GM18858 (cell line): Measurements from ENCODE around the gene NDE1.
"Not testable (repeated sequence)": the region's sequence is repeated elsewhere in the genome, so short reads cannot be mapped to it uniquely, and the experiment has no call there.

Experiments
- ATAC-seq: cut with Tn5 transposase; IDR thresholded peaks from one replicate; pipeline ENCODE4 v1.9.1; 2021; ENCODE audit not compliant: unreplicated experiment

The NDE1 gene, protein sequence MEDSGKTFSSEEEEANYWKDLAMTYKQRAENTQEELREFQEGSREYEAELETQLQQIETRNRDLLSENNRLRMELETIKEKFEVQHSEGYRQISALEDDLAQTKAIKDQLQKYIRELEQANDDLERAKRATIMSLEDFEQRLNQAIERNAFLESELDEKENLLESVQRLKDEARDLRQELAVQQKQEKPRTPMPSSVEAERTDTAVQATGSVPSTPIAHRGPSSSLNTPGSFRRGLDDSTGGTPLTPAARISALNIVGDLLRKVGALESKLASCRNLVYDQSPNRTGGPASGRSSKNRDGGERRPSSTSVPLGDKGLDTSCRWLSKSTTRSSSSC

DNA sequence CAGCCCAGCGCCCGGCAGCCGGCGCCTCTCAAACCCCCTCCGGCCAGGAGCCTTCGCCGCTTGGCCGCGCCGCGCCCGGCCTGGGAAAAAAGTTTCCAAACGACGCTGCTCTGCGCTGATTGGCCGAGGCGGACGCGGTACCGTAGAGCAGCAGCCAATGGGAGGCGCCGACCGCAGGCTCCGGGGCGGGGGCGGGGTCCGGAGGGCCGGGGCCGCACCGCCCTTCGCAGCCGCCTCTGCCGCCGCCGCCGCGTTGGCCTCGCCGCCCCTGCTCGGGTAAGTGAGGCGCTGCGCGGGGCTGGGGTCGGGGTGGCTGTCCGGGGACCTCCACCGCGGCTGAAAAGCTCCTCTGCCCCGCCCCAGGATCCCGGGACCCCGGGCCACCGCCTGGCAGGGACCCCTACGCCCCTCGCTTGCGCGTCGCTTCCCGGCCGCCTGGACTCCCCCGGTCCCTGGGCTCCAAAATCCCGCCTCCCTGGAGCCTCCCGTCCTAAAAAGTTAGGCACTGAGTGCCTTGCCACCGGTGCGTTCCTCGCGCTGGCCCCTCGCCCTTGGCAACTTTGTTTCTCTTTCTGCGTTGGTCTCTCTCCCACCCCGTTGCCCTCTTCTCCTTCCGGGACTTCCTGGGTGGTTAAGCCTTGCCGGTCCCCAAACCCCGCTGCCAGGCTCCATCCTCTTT is at the start of gene NDE1:
Gene NDE1 (plus strand): TSS at position 227 of the 679 bp plus-strand sequence. CDS start 14,534 bp downstream, outside the sequence.
- peak; percentile 67 for ATAC-seq

DNA sequence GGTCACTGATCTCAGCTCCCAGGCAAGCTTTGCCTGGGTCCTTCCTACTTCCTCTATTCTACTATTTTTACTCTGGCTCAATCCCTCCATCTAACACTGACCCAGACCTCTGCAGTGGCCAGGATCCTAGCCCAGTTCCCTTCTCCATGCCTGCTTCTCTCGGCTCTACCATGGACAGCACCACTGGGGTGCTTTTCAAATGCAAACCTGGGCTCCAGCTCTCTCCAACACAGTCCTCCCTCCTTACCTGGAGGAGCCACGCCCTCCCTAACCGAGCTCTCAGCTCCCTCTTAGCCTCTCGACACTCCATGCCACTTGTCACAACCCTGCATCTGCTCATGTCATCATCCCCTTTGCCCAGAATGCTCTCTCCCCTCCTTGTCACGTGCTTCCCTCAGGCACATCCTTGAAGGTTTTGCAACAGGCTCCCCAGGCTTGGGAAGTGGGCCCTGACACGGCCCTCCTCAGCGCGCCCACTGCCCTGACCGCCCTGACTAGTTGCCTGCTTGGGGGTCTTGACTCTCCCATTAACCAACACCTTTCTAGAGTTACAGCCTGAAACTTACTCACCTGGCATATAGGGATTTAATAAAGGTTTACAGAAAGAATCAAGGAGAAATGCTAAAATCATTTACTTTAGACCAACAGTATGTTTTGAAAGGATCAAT is 48.7 kb upstream of the NDE1 start:
- no peak for ATAC-seq

DNA sequence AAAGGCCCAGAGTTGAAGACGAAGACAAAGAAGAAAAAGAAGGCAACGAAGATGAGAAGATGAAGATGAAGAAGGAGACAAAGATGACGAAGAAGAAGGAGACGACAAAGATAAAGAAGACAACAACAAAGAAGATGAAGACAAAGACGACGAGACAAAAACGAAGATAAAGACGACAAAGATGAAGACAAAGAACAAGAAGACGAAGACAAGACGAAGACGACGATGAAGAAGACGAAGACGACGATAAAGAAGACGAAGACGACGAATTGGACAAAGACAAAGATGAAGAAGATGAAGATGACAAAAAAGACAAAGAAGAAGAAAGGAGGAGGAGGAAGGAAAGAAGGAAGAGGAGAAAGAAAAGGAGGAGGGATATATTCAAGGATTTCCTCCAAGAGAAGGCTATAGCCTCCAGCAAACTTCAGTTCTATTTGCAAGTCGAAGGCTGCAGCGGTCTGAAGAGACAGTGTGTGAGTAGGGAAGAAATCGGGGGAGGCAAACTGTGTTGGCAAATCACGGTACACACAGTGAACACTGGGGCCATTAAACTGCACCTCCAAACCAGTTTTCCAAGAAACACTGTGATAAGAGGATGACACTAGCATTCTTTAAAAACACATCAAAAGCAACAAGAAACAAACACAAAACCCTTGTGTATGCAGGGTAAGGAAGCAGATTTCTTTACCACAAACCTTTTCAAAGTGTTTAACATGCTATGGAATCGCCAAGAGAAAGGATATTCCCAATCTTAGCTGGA is 47.6 kb upstream of the NDE1 start:
- no peak for ATAC-seq

DNA sequence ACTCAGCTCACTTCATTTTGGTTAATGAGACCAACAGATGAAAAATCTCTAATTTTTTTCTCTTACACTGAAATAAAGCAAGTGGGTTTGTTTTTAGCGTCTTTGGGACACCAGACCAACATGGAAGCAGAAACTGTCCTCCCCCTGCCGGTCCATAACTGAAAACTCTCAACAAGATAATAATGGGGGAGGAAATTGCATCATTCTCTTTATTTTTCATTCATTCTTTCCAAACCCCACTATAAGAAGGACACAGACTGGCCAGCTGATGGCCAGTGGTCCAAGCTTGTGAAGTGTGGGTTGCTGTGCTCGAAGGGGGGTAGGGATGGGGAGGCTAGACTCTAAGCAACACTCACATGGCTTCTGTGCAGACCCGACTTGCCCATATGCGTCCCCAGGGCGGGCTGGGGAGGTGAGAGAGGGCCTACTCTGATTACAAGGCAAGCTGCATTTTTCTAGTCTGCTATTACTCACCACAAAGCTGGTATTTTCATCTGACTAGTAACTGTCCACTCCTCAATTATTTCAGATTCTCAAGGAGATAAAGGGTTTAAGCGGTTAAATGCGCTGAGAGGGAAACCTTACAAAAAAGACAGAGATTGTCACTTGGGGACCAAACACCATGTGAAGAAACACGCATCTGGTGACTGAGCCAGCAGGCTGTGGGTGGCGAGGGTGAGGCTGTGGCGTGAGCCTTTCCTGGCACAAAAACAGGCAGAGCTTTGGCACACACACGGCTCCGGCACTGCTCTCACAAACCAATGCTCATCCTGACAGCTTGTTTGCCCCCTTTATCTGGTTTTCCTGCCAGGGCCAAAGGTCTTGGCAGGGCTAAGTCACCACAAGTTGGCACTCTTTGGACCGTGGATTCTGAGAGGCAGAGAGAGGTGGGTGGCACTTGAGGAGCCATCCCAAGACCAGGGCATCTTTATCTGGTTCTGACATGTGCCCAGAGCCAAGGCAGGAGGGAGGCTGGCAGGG is 45.3 kb upstream of the NDE1 start:
- ATAC-seq = no peak

DNA sequence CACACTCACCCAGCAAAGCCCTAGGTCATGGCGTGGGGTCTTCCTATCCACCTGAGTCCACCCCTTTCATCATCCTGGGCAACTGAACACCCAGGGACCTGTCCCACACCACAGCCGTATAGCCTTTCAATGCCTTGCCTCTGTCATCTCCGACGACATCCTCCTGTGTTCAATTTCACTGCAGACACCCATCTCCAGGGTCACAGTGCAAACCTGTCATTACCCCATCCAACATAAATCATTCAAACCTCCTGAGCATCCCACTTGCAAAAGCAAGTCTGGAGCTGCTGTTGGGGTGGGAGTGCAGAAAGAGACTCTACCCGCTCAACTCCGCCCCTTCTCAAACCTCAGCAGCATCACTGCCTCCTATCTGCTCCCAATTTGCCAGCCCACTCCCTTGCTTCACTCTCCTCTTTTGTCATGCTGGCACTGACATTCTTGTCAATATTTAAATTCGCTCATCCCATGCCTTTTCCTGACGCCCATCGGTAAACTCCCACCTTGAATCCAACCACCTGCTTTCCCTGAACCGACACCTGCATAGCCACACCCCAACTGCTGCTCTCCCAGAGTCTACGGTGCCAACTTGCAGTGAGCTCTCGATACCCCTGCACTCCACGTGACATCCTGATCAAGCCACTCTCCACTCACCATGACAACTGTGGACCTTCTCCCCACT is 44.1 kb upstream of the NDE1 start:
- no peak for ATAC-seq

DNA sequence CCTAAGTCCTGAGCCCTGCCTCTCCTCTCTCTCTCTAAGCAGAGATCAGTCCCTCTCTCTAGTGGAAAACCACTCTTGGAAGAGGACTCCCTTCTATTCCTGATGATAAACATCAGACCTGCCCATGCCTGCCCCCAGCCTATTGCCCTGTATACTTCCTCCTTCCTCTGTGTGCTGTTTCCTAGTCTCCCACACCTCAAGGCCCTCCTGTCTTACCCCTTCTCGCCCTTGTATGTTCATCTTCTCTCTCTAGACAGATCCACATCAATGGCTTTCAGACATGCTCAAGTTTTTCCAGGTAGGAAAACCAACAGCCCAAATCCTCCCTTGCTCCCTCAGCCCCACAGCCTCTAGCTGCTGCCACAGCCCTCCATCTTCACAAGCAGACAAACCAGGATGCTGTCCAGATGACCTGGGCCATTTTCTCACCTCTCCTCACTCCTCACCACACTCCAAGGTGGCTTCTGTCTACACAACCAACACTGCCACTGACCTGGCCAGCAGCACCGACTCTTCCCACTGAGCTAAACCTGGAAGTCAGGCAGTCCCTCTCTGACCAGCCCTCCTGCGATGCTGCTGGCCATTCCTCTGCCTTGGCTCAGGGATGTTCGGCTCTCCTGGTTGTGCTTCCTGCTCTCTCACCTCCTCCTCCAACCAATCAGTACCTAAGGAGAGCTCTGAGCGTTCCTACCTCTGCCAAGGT is 43.4 kb upstream of the NDE1 start:
- no peak for ATAC-seq

DNA sequence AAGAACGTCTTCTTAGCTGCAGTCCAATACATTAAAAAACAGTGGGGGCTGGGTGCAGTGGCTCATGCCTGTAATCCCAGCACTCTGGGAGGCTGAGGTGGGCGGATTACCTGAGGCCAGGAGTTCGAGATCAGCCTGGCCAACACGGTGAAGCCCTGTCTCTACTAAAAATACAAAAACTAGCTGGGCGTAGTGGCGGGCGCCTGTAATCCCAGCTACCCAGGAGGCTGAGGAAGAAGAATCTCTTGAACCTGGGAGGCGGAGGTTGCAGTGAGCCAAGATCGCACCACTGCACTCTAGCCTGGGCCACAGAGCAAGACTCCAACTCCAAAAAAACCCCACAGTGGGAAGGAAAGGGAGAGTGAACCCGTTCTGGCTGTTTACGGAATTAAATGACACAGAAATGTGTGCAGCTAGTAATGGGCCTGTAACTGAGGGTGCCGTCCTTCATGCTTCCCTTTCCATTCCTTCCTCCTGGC is 42.8 kb upstream of the NDE1 start:
- ATAC-seq = not testable (repeated sequence)

DNA sequence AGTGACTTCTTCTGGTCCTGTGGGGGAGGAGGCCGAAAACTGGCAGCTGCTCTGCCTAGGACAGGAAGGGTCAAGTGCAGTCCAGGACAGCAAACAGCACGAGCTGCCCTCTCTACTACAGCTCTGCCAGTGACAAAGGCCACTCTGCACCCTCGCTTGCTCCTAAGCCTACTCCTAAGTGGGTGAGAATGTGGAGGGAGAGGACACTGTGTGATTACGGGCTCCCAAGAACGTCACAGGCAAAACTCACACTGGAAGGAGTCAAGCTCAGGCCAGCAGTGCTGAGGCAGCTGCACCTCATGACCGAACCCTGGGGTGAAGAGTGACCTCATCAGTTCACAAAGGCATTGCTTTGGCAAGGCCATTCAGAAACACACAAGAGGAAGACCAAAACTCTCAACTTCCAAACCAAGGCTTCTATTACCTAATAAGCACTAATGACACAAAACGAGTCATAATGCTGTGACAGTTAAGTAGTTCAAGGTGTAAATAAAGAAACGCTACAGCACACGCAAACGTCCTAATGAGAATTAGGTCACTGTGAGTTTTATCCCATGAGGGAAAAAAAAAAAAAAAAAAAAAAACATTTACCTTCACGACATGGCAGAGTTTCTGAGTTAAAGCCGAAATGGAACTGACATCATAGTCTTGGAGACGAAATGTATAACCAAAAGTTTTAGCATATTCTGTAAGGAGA is 42.2 kb upstream of the NDE1 start:
- no peak for ATAC-seq

DNA sequence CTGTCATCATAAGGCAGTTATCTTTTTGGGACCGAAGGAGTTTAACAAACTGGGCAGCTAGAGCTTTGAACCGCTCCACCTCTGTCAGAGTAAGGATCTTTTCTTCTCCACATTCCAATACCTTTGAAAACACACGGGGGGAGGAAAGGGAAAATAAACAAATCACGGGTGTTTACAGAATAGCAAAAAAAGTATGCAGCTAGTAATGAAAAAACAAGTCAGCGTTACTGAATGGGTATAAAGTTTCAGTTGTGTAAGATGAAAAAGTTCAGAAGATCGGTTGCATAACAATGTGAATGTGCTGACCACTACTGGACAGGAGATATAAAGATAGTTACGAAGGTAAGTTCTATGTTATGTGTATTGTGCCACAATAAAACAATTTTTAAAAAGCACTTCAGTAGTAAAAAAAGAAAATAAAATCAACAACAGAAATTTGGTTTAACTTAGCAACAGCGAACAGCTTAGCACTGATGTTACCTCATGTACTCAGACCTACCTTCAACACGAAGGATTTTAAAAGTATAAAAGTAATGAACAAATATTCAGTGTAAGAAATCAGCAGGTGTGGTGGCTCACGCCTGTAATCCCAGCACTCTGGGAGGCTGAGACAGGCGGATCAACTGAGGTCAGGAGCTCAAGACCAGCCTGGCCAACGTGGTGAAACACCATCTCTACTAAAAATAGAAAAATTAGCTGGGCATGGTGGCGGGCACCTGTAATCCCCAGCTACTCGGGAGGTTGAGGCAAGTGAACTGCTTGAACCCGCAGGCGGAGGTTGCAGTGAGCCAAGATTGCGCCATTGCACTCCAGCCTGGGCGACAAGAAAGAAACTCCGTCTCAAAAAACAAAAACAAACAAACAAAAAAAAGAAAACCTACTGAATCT is 41.4 kb upstream of the NDE1 start:
- no peak for ATAC-seq

DNA sequence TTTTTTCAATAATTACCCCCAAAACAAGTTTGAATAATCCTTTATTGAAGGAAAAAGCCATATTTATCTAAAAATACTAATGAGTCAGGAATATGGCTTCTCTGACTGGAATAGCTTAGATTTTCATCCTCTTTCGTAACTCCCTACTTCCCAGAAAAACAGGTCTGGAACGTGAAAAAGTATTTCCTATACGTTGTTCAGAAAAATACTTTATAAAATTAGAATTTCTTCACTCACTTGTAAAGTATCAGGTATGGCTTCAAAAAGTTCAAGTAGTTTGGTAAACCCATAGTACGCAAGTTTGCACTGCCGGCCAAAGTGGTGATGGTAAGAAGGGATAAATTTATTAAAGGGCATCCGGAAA is 40.8 kb upstream of the NDE1 start:
- no peak for ATAC-seq

DNA sequence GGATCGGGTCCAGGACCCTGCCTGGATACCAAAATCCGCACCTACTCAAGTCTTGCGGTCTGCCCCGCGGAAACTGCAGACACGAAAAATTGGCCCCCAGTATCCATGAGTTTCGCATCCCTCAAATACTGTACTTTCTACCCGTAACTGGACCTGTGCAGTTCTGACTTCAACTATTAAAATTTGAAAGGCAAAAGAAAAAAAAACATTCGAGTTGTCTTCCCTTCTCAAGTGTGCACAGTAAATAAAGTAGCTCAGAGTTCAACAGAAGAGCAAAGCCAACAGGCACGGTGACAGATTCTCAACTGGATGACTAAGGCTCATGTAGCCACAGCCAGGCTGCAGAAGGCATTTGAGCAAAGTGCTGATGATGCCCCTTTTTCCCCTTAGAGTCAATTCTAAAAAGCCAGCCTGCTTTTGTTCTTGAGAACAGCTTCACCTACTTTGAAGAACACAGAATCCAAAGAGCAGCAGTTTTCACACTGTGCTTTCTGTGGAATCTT is 39.6 kb upstream of the NDE1 start:
- no peak for ATAC-seq

DNA sequence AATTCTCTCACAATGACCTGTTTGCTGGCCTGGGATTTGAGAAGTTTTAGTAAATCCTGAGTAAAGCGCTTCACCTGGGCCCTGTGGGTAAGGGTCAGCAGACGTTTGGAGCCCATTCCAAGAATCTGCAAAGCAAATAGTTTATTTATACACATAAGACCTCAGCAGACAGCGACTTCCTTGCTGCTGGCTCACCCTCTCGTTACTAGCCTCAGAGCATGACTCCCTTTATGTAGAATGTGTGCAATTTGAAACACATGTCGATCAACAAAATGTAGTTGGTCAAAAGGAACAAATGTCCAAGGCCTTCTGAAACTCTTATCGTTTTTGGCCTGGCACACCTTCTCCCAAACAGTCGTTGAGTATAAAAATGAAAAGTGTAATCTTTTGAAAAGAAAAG is 38.4 kb upstream of the NDE1 start:
- ATAC-seq = no peak

DNA sequence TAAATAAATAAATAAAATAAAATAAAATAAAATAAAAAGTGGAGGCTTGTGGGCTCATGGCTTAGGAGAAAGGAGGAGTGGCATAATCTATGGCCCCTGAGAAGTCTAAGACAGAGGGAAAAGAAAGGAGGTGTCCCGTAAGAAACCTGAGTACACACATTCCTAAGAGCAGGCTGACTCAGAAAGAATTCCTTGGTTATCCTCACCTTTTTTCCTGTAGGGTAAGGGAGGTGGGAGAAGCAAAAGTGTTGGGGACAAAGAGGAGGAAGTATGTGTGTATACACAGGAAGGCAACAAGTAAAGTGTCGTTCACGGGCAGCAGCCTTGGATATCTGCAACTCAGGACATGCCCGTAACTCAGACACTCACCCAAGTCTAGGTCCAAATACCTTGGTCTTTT is 36.4 kb upstream of the NDE1 start:
- ATAC-seq = no peak

DNA sequence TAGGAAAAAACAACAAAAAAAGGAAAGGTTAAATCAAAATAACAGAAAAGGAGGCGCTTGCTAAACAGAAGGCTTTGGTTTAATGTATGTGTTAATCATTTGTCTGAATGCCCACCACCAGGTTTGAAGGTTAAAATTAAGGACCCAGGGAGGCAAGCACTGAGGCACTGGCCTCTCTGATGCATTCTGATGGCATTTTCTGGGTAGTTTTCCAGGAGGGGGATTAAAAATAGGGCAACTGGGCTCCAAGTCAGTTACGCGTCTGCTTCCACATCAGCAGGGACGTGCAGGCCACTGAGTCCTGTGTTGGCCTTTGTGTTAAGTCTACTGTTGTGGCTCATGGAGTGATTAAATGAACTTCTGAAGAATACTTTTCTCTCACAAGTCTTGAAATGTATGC is 34.0 kb upstream of the NDE1 start:
- ATAC-seq = no peak

DNA sequence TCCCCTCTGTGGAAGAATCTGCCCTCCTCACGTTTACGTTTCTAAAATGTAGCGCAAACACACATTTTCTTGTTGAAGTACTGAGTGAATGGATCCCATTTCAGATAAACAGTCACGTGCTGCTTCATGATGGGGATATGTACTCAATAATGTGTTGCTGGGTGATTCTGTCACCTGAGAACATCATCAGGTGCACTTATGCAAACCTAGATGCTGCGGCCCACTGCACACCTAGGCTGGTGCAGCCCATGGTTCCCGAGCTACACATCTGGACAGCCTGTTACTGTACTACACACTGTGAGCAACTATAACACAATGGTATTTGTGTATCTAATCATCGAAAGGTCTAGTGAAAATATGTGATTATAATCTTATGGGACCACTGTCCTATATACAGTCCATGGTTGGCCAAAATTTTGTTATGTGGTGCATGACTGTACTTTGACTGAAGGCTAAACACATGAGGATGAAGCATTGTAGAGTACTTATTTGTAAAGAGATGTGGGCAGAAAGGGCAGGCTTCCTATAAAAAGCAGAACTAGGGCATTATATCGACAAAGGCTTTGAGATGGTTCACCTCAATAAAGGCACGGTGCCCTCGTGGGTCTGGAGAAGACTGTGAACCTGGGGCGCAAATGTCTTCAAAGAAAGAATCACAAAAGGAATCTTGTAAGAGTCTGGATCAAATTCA is 33.4 kb upstream of the NDE1 start:
- ATAC-seq = no peak

DNA sequence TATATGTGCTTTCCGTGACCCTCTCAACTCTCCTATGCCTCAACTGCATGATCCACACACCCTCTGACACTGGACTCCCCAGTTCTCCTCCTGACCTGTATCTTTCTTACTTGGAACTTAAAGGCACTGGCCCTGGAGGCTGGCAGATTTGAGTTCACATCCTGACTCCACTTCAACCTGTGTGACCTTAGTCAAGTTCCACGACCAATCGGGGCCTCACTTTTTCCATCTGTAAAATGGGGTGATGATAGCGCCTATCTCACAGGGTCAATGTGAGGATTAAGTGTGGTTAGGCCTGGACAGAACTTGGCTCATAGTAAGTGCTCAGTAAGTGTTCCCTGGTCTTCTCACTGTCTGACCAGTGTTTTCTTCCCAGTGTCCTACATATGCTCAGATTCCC is 32.1 kb upstream of the NDE1 start:
- no peak for ATAC-seq

DNA sequence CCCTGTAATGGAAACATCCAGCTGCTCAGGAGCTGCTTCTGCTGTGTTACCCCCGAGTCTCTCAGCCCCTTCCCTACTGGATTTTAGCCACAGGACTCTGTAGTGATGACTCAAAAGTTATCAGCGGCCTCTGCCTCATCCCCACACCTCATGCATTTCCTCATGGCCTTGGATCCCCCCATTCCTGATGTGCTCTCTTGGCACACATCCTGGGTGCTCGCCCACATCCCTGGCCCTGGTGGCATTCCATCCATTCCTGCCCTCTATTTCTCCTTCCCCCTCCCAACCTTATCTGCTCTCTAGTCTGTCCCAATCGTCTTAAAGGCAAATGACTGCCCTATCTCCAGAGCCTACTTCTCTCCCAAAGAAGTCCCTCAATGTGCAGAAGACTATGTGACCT is 31.7 kb upstream of the NDE1 start:
- ATAC-seq = no peak
